Peyer's patch (tissue), 4 donors: ENCODE results near the gene SIRT5. TPM values are rescaled to one million over a fixed set of nuclear protein-coding genes. Genes with fewer than 3 reads are reported as not detected.
A peak's percentile ranks its signal among the peaks of the same experiment; 100 is the strongest.

Experiments
- DNase-seq, 3 donors: peaks; one replicate each; pipeline ENCODE4 v3.0.0-alpha.2; 2017 to 2019
- H3K27ac ChIP-seq, 4 donors: fragments of 200-600 bp; sonication (generic); one replicate each; pipeline ENCODE4 v1.5.1; 2016 to 2019
- H3K27me3 ChIP-seq, 2 donors: fragments of 200-600 bp; sonication (generic); one replicate each; pipeline ENCODE4 v1.5.1; 2019
- H3K36me3 ChIP-seq, 3 donors: fragments of 200-600 bp; sonication (generic); one replicate each; pipeline ENCODE4 v1.5.1; 2016 to 2019
- H3K4me1 ChIP-seq, 4 donors: fragments of 200-600 bp; sonication (generic); one replicate each; pipeline ENCODE4 v1.5.1; 2016 to 2019
- H3K4me3 ChIP-seq, 4 donors: fragments of 200-600 bp; sonication (generic); 1 replicate in 3 of 4; 2 replicates in 1 of 4; pipeline ENCODE4 v1.5.1; 2016 to 2019; ENCODE audit warnings: mild to moderate bottlenecking in 1 of 4
- H3K9me3 ChIP-seq, 4 donors: fragments of 200-600 bp; sonication (generic); one replicate each; pipeline ENCODE4 v1.5.1; 2016 to 2019; ENCODE audit warnings: mild to moderate bottlenecking in 1 of 4
- CTCF ChIP-seq, 6 experiments: fragments of 450-650 bp in 4 of 6; fragments of 200-600 bp in 2 of 6; sonication (generic) in 1 of 6; IDR thresholded peaks; one replicate each; pipeline ENCODE4 v1.5.1; 2017 to 2019; ENCODE audit warnings: antibody characterized with exemption in 6 of 6, mild to moderate bottlenecking in 3 of 6, moderate library complexity in 1 of 6
- POLR2A ChIP-seq, 2 donors: fragments of 450-650 bp; IDR thresholded peaks; one replicate each; pipeline ENCODE4 v1.5.1; 2017; ENCODE audit warnings: antibody characterized with exemption in 2 of 2, mild to moderate bottlenecking in 2 of 2, moderate library complexity in 2 of 2
- total RNA-seq, 4 donors: library from RNA; depleted of rRNA; stranded (reverse); fragments of >200 nt; gene quantifications; one replicate each; pipeline ENCODE4 v1.1.0, GENCODE V29; 2016

The SIRT5 gene
- total RNA-seq, 4 donors from 2014 or later = 6.8 to 22.1 (median 18.1) TPM

- Histone ChIP-seq H3K27ac (peak overlapping the region in 2 of 4 donors; percentile 15 to 30), H3K27me3 (no peaks in the 10 kb centered on the region), H3K4me1 (no peaks in the 10 kb centered on the region), H3K4me3 (no peak overlapping the region), H3K9me3 (no peaks in the 10 kb centered on the region), H3K36me3 (no peaks in the 10 kb centered on the region)
- no peak for TF ChIP-seq CTCF (IDR thresholded peaks at IDR 0.05)
- no peak for TF ChIP-seq POLR2A (IDR thresholded peaks at IDR 0.05)
- DNase-seq = no peak
Measured at GRCh38 chr6:13554929-13555333, 19.5 kb upstream of the SIRT5 start.

GRCh38 chr6:13557841-13558240 lies 16.6 kb upstream of the SIRT5 start:
- DNase-seq = no peak
- Histone ChIP-seq H3K27ac (no peak overlapping the region), H3K36me3 (no peaks in the 10 kb centered on the region), H3K4me1 (no peaks in the 10 kb centered on the region), H3K27me3 (no peaks in the 10 kb centered on the region), H3K4me3 (no peak overlapping the region), H3K9me3 (no peaks in the 10 kb centered on the region)
- TF ChIP-seq POLR2A (IDR thresholded peaks at IDR 0.05) (no peak), CTCF (IDR thresholded peaks at IDR 0.05) (no peak)

GRCh38 chr6:13558718-13559117 lies 15.7 kb upstream of the SIRT5 start:
- Histone ChIP-seq H3K9me3 (no peaks in the 10 kb centered on the region), H3K36me3 (no peaks in the 10 kb centered on the region), H3K27me3 (no peaks in the 10 kb centered on the region), H3K4me3 (no peak overlapping the region), H3K27ac (no peak overlapping the region), H3K4me1 (no peaks in the 10 kb centered on the region)
- TF ChIP-seq CTCF (IDR thresholded peaks at IDR 0.05) (no peak), POLR2A (IDR thresholded peaks at IDR 0.05) (no peak)
- no peak for DNase-seq

- no peak overlapping the region for H3K4me3 ChIP-seq
- DNase-seq = no peak
- no peak overlapping the region for H3K27ac ChIP-seq
Measured at GRCh38 chr6:13559251-13559650, 15.2 kb upstream of the SIRT5 start.

GRCh38 chr6:13559968-13560650 lies 14.3 kb upstream of the SIRT5 start:
- H3K27ac ChIP-seq = no peak overlapping the region
- no peaks in the 10 kb centered on the region for H3K9me3 ChIP-seq
- H3K4me3 ChIP-seq = no peak overlapping the region
- H3K27me3 ChIP-seq = no peaks in the 10 kb centered on the region
- H3K36me3 ChIP-seq = no peaks in the 10 kb centered on the region
- H3K4me1 ChIP-seq = no peaks in the 10 kb centered on the region
- DNase-seq = no peak
- no peak for TF ChIP-seq POLR2A (IDR thresholded peaks at IDR 0.05)
- no peak for TF ChIP-seq CTCF (IDR thresholded peaks at IDR 0.05)

More at GRCh38 chr6:13559251-13559650, 15.2 kb upstream of the SIRT5 start:
- Histone ChIP-seq H3K27me3 (no peaks in the 10 kb centered on the region), H3K36me3 (no peaks in the 10 kb centered on the region), H3K9me3 (no peaks in the 10 kb centered on the region), H3K4me1 (no peaks in the 10 kb centered on the region)
- TF ChIP-seq CTCF (IDR thresholded peaks at IDR 0.05) (no peak), POLR2A (IDR thresholded peaks at IDR 0.05) (no peak)
